HEK293T (cell line): ENCODE results near the gene MYL10.

Experiments
- ARNT ChIP-seq: fragments of 450-650 bp; IDR thresholded peaks from 2 replicates; pipeline ENCODE4 v1.6.1; 2017; ENCODE audit warnings: mild to moderate bottlenecking
- BHLHE40 ChIP-seq: fragments of 450-650 bp; IDR thresholded peaks from 2 replicates; pipeline ENCODE4 v1.6.1; 2016; ENCODE audit warnings: mild to moderate bottlenecking, moderate library complexity, borderline replicate concordance
- FOXA1 ChIP-seq: fragments of 450-650 bp; IDR thresholded peaks from 2 replicates; pipeline ENCODE4 v1.6.1; 2016; ENCODE audit warnings: mild to moderate bottlenecking
- FOXK2 ChIP-seq: fragments of 450-650 bp; IDR thresholded peaks from 2 replicates; pipeline ENCODE4 v1.6.1; 2016; ENCODE audit warnings: mild to moderate bottlenecking
- FOXM1 ChIP-seq: fragments of 450-650 bp; IDR thresholded peaks from 2 replicates; pipeline ENCODE4 v1.6.1; 2017; ENCODE audit warnings: mild to moderate bottlenecking, borderline replicate concordance
- L3MBTL2 ChIP-seq: fragments of 450-650 bp; conservative IDR thresholded peaks from 2 replicates; pipeline ENCODE4 v1.6.1; 2016; ENCODE audit warnings: mild to moderate bottlenecking
- NFRKB ChIP-seq: fragments of 450-650 bp; IDR thresholded peaks from 2 replicates; pipeline ENCODE4 v1.6.1; 2016; ENCODE audit warnings: mild to moderate bottlenecking, moderate library complexity
- SUZ12 ChIP-seq: fragments of 450-650 bp; IDR thresholded peaks from 2 replicates; pipeline ENCODE4 v1.6.1; 2016; ENCODE audit warnings: mild to moderate bottlenecking

GRCh38 chr7:101645951-101646350 lies 16.9 kb upstream of the MYL10 start:
- no peak for TF ChIP-seq BHLHE40
- no peak for TF ChIP-seq FOXK2
- no peak for TF ChIP-seq SUZ12
- TF ChIP-seq L3MBTL2, result no peak
- no peak for TF ChIP-seq ARNT
- no peak for TF ChIP-seq NFRKB
- no peak for TF ChIP-seq FOXA1
- no peak for TF ChIP-seq FOXM1
